ENCODE results near the gene PIP4K2C.

DNA sequence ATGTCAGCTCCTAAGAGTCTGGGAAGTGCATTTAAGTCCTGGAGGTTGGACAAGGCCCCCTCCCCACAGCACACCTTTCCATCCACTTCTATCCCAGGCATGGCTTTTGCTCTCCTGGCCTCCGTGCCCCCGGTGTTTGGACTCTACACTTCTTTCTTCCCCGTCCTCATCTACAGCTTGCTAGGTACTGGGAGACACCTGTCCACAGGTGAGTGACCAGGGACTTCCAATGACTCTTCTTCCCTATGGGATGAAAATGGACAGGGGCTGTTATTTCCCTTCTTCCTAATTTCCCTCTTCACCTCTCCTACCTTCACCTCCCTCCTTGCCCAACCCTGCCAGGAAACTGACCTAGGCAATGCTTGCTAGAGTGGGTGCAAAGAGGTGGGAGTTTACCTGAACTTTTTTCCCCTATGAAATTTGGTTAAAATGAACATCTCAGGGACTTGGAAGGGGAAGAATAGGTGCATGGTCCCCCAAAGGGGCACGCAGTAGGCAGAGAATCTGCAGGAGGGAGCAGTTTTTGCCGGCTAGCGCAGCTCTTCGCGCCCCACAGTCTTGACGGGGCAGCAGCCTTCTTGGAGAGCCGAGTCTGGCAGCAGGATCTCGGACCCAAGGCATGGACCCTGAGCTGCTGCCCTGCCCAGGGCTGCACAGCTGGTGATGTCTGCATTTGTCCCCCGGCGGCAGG lies 29.4 kb downstream of the PIP4K2C start:
- no peak for TF ChIP-seq EZH2 (IDR thresholded peaks at IDR 0.05; ENCODE audit: borderline replicate concordance, low read length)
- TF ChIP-seq, protein P1, sequence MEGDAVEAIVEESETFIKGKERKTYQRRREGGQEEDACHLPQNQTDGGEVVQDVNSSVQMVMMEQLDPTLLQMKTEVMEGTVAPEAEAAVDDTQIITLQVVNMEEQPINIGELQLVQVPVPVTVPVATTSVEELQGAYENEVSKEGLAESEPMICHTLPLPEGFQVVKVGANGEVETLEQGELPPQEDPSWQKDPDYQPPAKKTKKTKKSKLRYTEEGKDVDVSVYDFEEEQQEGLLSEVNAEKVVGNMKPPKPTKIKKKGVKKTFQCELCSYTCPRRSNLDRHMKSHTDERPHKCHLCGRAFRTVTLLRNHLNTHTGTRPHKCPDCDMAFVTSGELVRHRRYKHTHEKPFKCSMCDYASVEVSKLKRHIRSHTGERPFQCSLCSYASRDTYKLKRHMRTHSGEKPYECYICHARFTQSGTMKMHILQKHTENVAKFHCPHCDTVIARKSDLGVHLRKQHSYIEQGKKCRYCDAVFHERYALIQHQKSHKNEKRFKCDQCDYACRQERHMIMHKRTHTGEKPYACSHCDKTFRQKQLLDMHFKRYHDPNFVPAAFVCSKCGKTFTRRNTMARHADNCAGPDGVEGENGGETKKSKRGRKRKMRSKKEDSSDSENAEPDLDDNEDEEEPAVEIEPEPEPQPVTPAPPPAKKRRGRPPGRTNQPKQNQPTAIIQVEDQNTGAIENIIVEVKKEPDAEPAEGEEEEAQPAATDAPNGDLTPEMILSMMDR (conservative IDR thresholded peaks at IDR 0.05 in 1 of 2, IDR thresholded peaks at IDR 0.05 in 1 of 2; ENCODE audit: extremely low read depth in 1 of 2, insufficient read depth in 1 of 2, low read depth in 1 of 2, low read length in 2 of 2): no peak
